ENCODE measurements around the gene UGT1A1.

The UGT1A1 gene

GRCh38 chr2:233766416-233766815, 6.3 kb downstream of the UGT1A1 start:
- no peaks in the 10 kb centered on the region for H3K27me3 ChIP-seq (ENCODE audit: control insufficient read depth, insufficient read depth, low read length)
- H3K9ac ChIP-seq (ENCODE audit: low read length), result no peak overlapping the region
- no peak overlapping the region for H3K27ac ChIP-seq (ENCODE audit: low read depth, low read length)
- H3K36me3 ChIP-seq (ENCODE audit: control insufficient read depth, insufficient read depth, low read length), result no peaks in the 10 kb centered on the region
- no peak overlapping the region for H3K4me3 ChIP-seq (ENCODE audit: low read length)
- H3K4me1 ChIP-seq (ENCODE audit: control insufficient read depth, insufficient read depth, low read length), result no peaks in the 10 kb centered on the region

- Histone ChIP-seq H3K27ac (ENCODE audit: low read depth, low read length) (no peak overlapping the region), H3K27me3 (ENCODE audit: control insufficient read depth, insufficient read depth, low read length) (no peaks in the 10 kb centered on the region), H3K9ac (ENCODE audit: low read length) (no peak overlapping the region), H3K36me3 (ENCODE audit: control insufficient read depth, insufficient read depth, low read length) (no peaks in the 10 kb centered on the region), H3K4me3 (ENCODE audit: low read length) (no peak overlapping the region), H3K4me1 (ENCODE audit: control insufficient read depth, insufficient read depth, low read length) (no peaks in the 10 kb centered on the region)
These were observed 8.0 kb downstream of the UGT1A1 start for GRCh38 chr2:233768076-233768475.

GRCh38 chr2:233769260-233769659, 9.2 kb downstream of the UGT1A1 start:
- Histone ChIP-seq H3K27ac (ENCODE audit: low read depth, low read length) (no peak overlapping the region), H3K36me3 (ENCODE audit: control insufficient read depth, insufficient read depth, low read length) (no peaks in the 10 kb centered on the region), H3K4me1 (ENCODE audit: control insufficient read depth, insufficient read depth, low read length) (no peaks in the 10 kb centered on the region), H3K4me3 (ENCODE audit: low read length) (no peak overlapping the region), H3K27me3 (ENCODE audit: control insufficient read depth, insufficient read depth, low read length) (no peaks in the 10 kb centered on the region), H3K9ac (ENCODE audit: low read length) (no peak overlapping the region)

- Histone ChIP-seq H3K4me1 (ENCODE audit: control insufficient read depth, insufficient read depth, low read length) (no peaks in the 10 kb centered on the region), H3K36me3 (ENCODE audit: control insufficient read depth, insufficient read depth, low read length) (no peaks in the 10 kb centered on the region), H3K9ac (ENCODE audit: low read length) (no peak overlapping the region), H3K4me3 (ENCODE audit: low read length) (no peak overlapping the region), H3K27me3 (ENCODE audit: control insufficient read depth, insufficient read depth, low read length) (no peaks in the 10 kb centered on the region), H3K27ac (ENCODE audit: low read depth, low read length) (no peak overlapping the region)
These were observed 12.1 kb downstream of the UGT1A1 start for GRCh38 chr2:233772153-233772552.

DNA sequence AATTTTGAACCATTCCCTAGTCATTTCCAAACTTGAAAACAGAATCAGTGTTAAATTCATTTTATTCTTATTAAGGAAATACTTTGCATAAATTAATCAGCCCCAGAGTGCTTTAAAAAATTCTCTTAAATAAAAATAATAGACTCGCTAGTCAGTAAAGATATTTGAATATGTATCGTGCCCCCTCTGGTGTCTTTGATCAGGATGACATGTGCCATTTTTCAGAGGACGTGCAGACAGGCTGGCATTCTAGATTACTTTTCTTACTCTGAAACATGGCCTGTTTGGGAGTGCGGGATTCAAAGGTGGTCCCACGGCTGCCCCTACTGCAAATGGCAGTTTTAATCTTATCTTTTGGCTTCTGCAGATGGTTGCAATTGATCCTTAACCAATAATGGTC, 12.5 kb downstream of the UGT1A1 start:
- no peak overlapping the region for H3K4me3 ChIP-seq (ENCODE audit: low read length)
- no peaks in the 10 kb centered on the region for H3K36me3 ChIP-seq (ENCODE audit: control insufficient read depth, insufficient read depth, low read length)
- no peak overlapping the region for H3K27ac ChIP-seq (ENCODE audit: low read depth, low read length)
- H3K4me1 ChIP-seq (ENCODE audit: control insufficient read depth, insufficient read depth, low read length), result no peaks in the 10 kb centered on the region
- H3K9ac ChIP-seq (ENCODE audit: low read length), result no peak overlapping the region
- no peaks in the 10 kb centered on the region for H3K27me3 ChIP-seq (ENCODE audit: control insufficient read depth, insufficient read depth, low read length)

- Histone ChIP-seq H3K4me1 (ENCODE audit: control insufficient read depth, insufficient read depth, low read length) (no peaks in the 10 kb centered on the region), H3K4me3 (ENCODE audit: low read length) (no peak overlapping the region), H3K9ac (ENCODE audit: low read length) (no peak overlapping the region), H3K36me3 (ENCODE audit: control insufficient read depth, insufficient read depth, low read length) (no peaks in the 10 kb centered on the region), H3K27ac (ENCODE audit: low read depth, low read length) (no peak overlapping the region), H3K27me3 (ENCODE audit: control insufficient read depth, insufficient read depth, low read length) (no peaks in the 10 kb centered on the region)
These were observed 13.8 kb downstream of the UGT1A1 start for GRCh38 chr2:233773854-233774253.

- no peak overlapping the region for H3K9ac ChIP-seq (ENCODE audit: low read length)
- no peak overlapping the region for H3K27ac ChIP-seq (ENCODE audit: low read depth, low read length)
- no peak overlapping the region for H3K4me3 ChIP-seq (ENCODE audit: low read length)
- no peaks in the 10 kb centered on the region for H3K36me3 ChIP-seq (ENCODE audit: control insufficient read depth, insufficient read depth, low read length)
- no peaks in the 10 kb centered on the region for H3K27me3 ChIP-seq (ENCODE audit: control insufficient read depth, insufficient read depth, low read length)
- no peaks in the 10 kb centered on the region for H3K4me1 ChIP-seq (ENCODE audit: control insufficient read depth, insufficient read depth, low read length)
These were observed 15.3 kb downstream of the UGT1A1 start for GRCh38 chr2:233775414-233775813.

DNA sequence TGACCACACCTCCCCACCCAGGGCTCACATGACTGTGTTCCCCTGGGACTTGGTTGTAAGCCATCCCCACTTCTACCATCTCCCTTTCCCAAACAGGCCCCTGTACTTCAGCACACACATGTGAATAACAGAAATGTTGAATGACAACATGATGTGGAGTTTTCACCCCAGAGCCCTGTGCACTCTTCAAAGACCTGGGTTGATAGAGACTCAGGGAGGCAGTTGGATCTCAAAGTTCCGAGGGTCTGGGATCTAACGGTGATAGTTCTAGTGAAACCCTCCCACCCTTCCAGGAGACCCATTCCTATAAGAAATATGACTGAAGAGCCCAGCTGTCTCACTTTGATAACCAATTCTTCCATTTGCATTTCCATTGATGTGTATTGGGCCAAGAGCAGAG, 18.0 kb downstream of the UGT1A1 start, which contains the start of gene MROH2A:
MROH2A (plus strand) TSS at position 301 of the 400 bp plus-strand sequence. CDS start 1,029 bp downstream, outside the sequence.
- Histone ChIP-seq H3K36me3 (ENCODE audit: control insufficient read depth, insufficient read depth, low read length) (no peaks in the 10 kb centered on the region), H3K4me3 (ENCODE audit: low read length) (no peak within 1 kb of the TSS), H3K4me1 (ENCODE audit: control insufficient read depth, insufficient read depth, low read length) (no peaks in the 10 kb centered on the region), H3K9ac (ENCODE audit: low read length) (no peak within 1 kb of the TSS), H3K27ac (ENCODE audit: low read depth, low read length) (no peak within 1 kb of the TSS), H3K27me3 (ENCODE audit: control insufficient read depth, insufficient read depth, low read length) (no peaks in the 10 kb centered on the region)

- Histone ChIP-seq H3K4me3 (ENCODE audit: low read length) (no peak overlapping the region), H3K27me3 (ENCODE audit: control insufficient read depth, insufficient read depth, low read length) (no peaks in the 10 kb centered on the region), H3K9ac (ENCODE audit: low read length) (no peak overlapping the region)
These were observed 19.7 kb downstream of the UGT1A1 start for GRCh38 chr2:233779722-233780121.

DNA sequence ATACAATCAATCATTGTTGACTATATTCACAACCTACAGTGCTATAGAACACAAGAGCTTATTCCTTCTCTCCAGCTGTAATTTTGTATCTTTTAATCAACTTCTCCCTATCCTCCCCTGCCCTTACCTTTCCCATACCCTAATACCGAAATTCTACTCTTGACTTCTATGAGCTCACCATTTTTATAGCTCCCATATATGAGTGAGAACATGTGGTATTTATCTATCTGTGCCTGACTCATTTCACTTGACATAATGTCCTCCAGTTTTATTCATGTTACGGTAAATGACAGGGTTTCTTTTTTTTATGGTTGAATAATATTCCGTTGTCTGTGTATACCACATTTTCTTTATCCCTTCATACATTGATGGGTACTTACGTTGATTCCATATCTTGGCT, 20.7 kb downstream of the UGT1A1 start:
- no peak overlapping the region for H3K9ac ChIP-seq (ENCODE audit: low read length)
- no peak overlapping the region for H3K27ac ChIP-seq (ENCODE audit: low read depth, low read length)
- H3K4me3 ChIP-seq (ENCODE audit: low read length), result no peak overlapping the region
- no peaks in the 10 kb centered on the region for H3K27me3 ChIP-seq (ENCODE audit: control insufficient read depth, insufficient read depth, low read length)
- H3K4me1 ChIP-seq (ENCODE audit: control insufficient read depth, insufficient read depth, low read length), result no peaks in the 10 kb centered on the region
- H3K36me3 ChIP-seq (ENCODE audit: control insufficient read depth, insufficient read depth, low read length), result no peaks in the 10 kb centered on the region

More at GRCh38 chr2:233779722-233780121, 19.7 kb downstream of the UGT1A1 start:
- Histone ChIP-seq H3K36me3 (ENCODE audit: control insufficient read depth, insufficient read depth, low read length) (no peaks in the 10 kb centered on the region), H3K4me1 (ENCODE audit: control insufficient read depth, insufficient read depth, low read length) (no peaks in the 10 kb centered on the region), H3K27ac (ENCODE audit: low read depth, low read length) (no peak overlapping the region)

GRCh38 chr2:233789554-233789953, 29.5 kb downstream of the UGT1A1 start:
- Histone ChIP-seq H3K27ac (ENCODE audit: low read depth, low read length) (no peak overlapping the region), H3K9ac (ENCODE audit: low read length) (no peak overlapping the region), H3K4me1 (ENCODE audit: control insufficient read depth, insufficient read depth, low read length) (no peaks in the 10 kb centered on the region), H3K36me3 (ENCODE audit: control insufficient read depth, insufficient read depth, low read length) (no peaks in the 10 kb centered on the region), H3K27me3 (ENCODE audit: control insufficient read depth, insufficient read depth, low read length) (peaks cover 2% of the 10 kb centered on the region), H3K4me3 (ENCODE audit: low read length) (no peak overlapping the region)

- H3K27ac ChIP-seq (ENCODE audit: low read depth, low read length), result no peak overlapping the region
These were observed 31.2 kb downstream of the UGT1A1 start for GRCh38 chr2:233791151-233791882.

DNA sequence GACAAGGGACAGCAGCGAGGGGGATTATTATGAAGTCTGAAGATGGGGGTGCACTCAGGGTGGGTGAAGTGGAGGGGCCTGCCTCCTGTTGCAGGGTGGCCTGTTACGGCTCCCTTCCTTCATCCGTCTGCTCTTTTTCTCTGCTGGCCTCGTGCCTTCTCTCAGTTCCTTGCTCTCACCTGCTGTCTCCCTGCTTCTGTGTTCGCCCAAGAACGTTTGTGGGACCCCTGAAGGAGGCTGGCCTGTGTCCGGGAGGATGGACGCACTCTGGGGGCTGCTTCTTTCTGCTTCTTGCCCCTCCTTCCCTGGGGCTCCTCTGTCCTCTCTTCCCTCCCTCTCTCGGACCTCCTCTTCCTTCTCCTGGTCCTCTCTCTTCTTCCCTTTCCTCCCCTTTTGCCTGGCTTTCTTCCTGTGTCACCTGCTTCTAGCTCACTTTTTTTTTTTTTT, 31.8 kb downstream of the UGT1A1 start:
- H3K9ac ChIP-seq (ENCODE audit: low read length), result no peak overlapping the region
- H3K4me3 ChIP-seq (ENCODE audit: low read length), result no peak overlapping the region
- H3K4me1 ChIP-seq (ENCODE audit: control insufficient read depth, insufficient read depth, low read length), result no peaks in the 10 kb centered on the region
- peaks cover 2% of the 10 kb centered on the region for H3K27me3 ChIP-seq (ENCODE audit: control insufficient read depth, insufficient read depth, low read length)
- no peaks in the 10 kb centered on the region for H3K36me3 ChIP-seq (ENCODE audit: control insufficient read depth, insufficient read depth, low read length)
- no peak overlapping the region for H3K27ac ChIP-seq (ENCODE audit: low read depth, low read length)

More at GRCh38 chr2:233791151-233791882, 31.2 kb downstream of the UGT1A1 start:
- Histone ChIP-seq H3K27me3 (ENCODE audit: control insufficient read depth, insufficient read depth, low read length) (peaks cover 2% of the 10 kb centered on the region), H3K9ac (ENCODE audit: low read length) (no peak overlapping the region), H3K4me3 (ENCODE audit: low read length) (no peak overlapping the region), H3K36me3 (ENCODE audit: control insufficient read depth, insufficient read depth, low read length) (no peaks in the 10 kb centered on the region), H3K4me1 (ENCODE audit: control insufficient read depth, insufficient read depth, low read length) (no peaks in the 10 kb centered on the region)
